HCT116 (cell line): ENCODE data around the gene YIPF4. TPM values are rescaled to one million over a fixed set of nuclear protein-coding genes. Genes with fewer than 3 reads are reported as not detected.

ENCODE experiments used
- ATAC-seq: fragments of 200-7000 bp; cut with Tn5 transposase; 2 replicates; pipeline ENCODE4 v1.9.1; 2020; ENCODE audit warnings: mild to moderate bottlenecking, moderate library complexity
- BruUV-seq: library from RNA; stranded (reverse); fragments of 400-500 nt; replicated peaks from 2 replicates; lab custom pipeline; 2021; lab: Mats Ljungman, UMichigan
- CTCF ChIA-PET: fragments of 300-600 bp; sonication (Branson Sonifier 250); formaldehyde crosslinking; loops from one replicate; lab custom pipeline; 2021; ENCODE audit warnings: antibody characterized with exemption; lab: Charles Lee
- POLR2A ChIA-PET: fragments of 300-600, 350-600 bp; sonication (Branson Sonifier 250); formaldehyde crosslinking; loops from one replicate; lab custom pipeline; 2021; ENCODE audit warnings: antibody characterized with exemption; lab: Charles Lee
- RAD21 ChIA-PET, 2 experiments: fragments of 300-600 bp; sonication (Branson Sonifier 250); formaldehyde crosslinking; loops; one replicate each; lab custom pipeline; 2023; ENCODE audit warnings: low total read pairs in 2 of 2; ENCODE audit not compliant: uncharacterized antibody in 2 of 2, unreplicated experiment in 2 of 2, low non-redundant PET in 1 of 2; lab: Charles Lee
- DNase-seq: peaks from one replicate; pipeline ENCODE4 v3.0.0-alpha.2; 2010; ENCODE audit warnings: low read depth, low spot score
- H2AFZ ChIP-seq: fragments of 200-600 bp; shearing (Covaris generic), sonication (generic); 2 replicates; pipeline ENCODE4 v1.6.1; 2017; ENCODE audit warnings: low read depth, mixed run types, mixed read lengths, antibody characterized with exemption, low read length; ENCODE audit not compliant: poor library complexity, severe bottlenecking
- H3K27ac ChIP-seq: 2 replicates; pipeline ENCODE4 v1.5.1; 2012; ENCODE audit warnings: low read depth, low read length
- H3K27me3 ChIP-seq: fragments of 200-600 bp; sonication (generic); 2 replicates; pipeline ENCODE4 v1.6.1; 2016; ENCODE audit warnings: mixed run types, low read length, mixed read lengths; ENCODE audit not compliant: insufficient read depth
- H3K36me3 ChIP-seq, 2 experiments: fragments of 200-500 bp in 1 of 2; fragments of 200-600 bp in 1 of 2; sonication (Bioruptor generic) in 1 of 2; sonication (generic) in 1 of 2; 2 replicates each; pipeline versions ENCODE4 v1.5.1 to v1.6.1; 2014 to 2016; ENCODE audit warnings: low read length in 2 of 2, inconsistent platforms in 1 of 2, mixed read lengths in 1 of 2, mixed run types in 1 of 2; ENCODE audit not compliant: insufficient read depth in 2 of 2, control insufficient read depth in 1 of 2
- H3K4me1 ChIP-seq, 2 experiments: fragments of 200-600 bp in 1 of 2; sonication (generic) in 1 of 2; 2 replicates each; pipeline versions ENCODE4 v1.5.1 to v1.6.1; 2012 to 2017; ENCODE audit warnings: low read length in 2 of 2, inconsistent platforms in 1 of 2, mild to moderate bottlenecking in 1 of 2, mixed read lengths in 1 of 2, mixed run types in 1 of 2, moderate library complexity in 1 of 2; ENCODE audit not compliant: insufficient read depth in 2 of 2, control insufficient read depth in 1 of 2
- H3K4me2 ChIP-seq: fragments of 200-600 bp; sonication (generic); 2 replicates; pipeline ENCODE4 v1.6.1; 2017; ENCODE audit warnings: mixed run types, low read length, mixed read lengths
- H3K4me3 ChIP-seq, 2 experiments: fragments of 200-600 bp in 1 of 2; sonication (generic) in 1 of 2; replicated peaks in 1 of 2; 2 replicates each; pipeline ENCODE4 v1.5.1; 2011 to 2016; ENCODE audit warnings: low read length in 2 of 2, control low read depth in 1 of 2, low read depth in 1 of 2, mild to moderate bottlenecking in 1 of 2, mixed read lengths in 1 of 2, mixed run types in 1 of 2
- H3K79me2 ChIP-seq: fragments of 200-600 bp; sonication (generic); 2 replicates; pipeline ENCODE4 v1.6.1; 2017; ENCODE audit warnings: mild to moderate bottlenecking, mixed run types, low read length, moderate library complexity, mixed read lengths; ENCODE audit not compliant: insufficient read depth
- H3K9ac ChIP-seq: fragments of 200-600 bp; sonication (generic); 2 replicates; pipeline ENCODE4 v1.6.1; 2016; ENCODE audit warnings: low read length, mixed read lengths
- H3K9me2 ChIP-seq: fragments of 200-600 bp; sonication (generic), shearing (Covaris generic); 2 replicates; pipeline ENCODE4 v1.6.1; 2017; ENCODE audit warnings: mixed run types, mild to moderate bottlenecking, moderate library complexity; ENCODE audit not compliant: insufficient read depth
- H3K9me3 ChIP-seq, 2 experiments: fragments of 200-500 bp in 1 of 2; fragments of 200-600 bp in 1 of 2; sonication (Bioruptor generic) in 1 of 2; sonication (generic) in 1 of 2; 2 replicates each; pipeline ENCODE4 v1.6.1; 2014 to 2017; ENCODE audit warnings: low read length in 2 of 2, mixed read lengths in 2 of 2, inconsistent platforms in 1 of 2, low read depth in 1 of 2, mild to moderate bottlenecking in 1 of 2, mixed run types in 1 of 2, moderate library complexity in 1 of 2; ENCODE audit not compliant: control insufficient read depth in 1 of 2, insufficient read depth in 1 of 2
- H4K20me1 ChIP-seq: fragments of 200-600 bp; sonication (generic), shearing (Covaris generic); 2 replicates; pipeline ENCODE4 v1.6.1; 2017; ENCODE audit warnings: mixed run types, mild to moderate bottlenecking, moderate library complexity; ENCODE audit not compliant: insufficient read depth
- CEBPB ChIP-seq: IDR thresholded peaks from 2 replicates; pipeline ENCODE4 v1.6.1; 2012; ENCODE audit warnings: low read depth
- EGR1 ChIP-seq: IDR thresholded peaks from 2 replicates; pipeline ENCODE4 v1.6.1; 2012; ENCODE audit warnings: low read depth
- ELF1 ChIP-seq: IDR thresholded peaks from 2 replicates; pipeline ENCODE4 v1.6.1; 2012; ENCODE audit warnings: low read depth, borderline replicate concordance
- EZH2 ChIP-seq: fragments of 200-600 bp; sonication (generic); IDR thresholded peaks from 2 replicates; pipeline ENCODE4 v1.6.1; 2017; ENCODE audit warnings: antibody characterized with exemption, mixed run types
- FOSL1 ChIP-seq: IDR thresholded peaks from 2 replicates; pipeline ENCODE4 v1.6.1; 2012; ENCODE audit warnings: low read depth
- POLR2A ChIP-seq: IDR thresholded peaks from 2 replicates; pipeline ENCODE4 v1.7.0; 2011; ENCODE audit warnings: borderline replicate concordance; ENCODE audit not compliant: insufficient read depth, insufficient read length; ENCODE audit errors: extremely low read depth
- POLR2AphosphoS5 ChIP-seq: IDR thresholded peaks from 2 replicates; pipeline ENCODE4 v1.6.1; 2011; ENCODE audit warnings: mild to moderate bottlenecking, low read depth, low read length, moderate library complexity
- SP1 ChIP-seq: IDR thresholded peaks from 2 replicates; pipeline ENCODE4 v1.6.1; 2012; ENCODE audit warnings: low read depth
- SRF ChIP-seq: IDR thresholded peaks from 2 replicates; pipeline ENCODE4 v1.6.1; 2012; ENCODE audit warnings: low read depth
- YY1 ChIP-seq: IDR thresholded peaks from 2 replicates; pipeline ENCODE4 v1.6.1; 2011; ENCODE audit warnings: low read length, low read depth, moderate library complexity, mild to moderate bottlenecking; ENCODE audit not compliant: insufficient replicate concordance; ENCODE audit errors: extremely low read depth
- ZNF274 ChIP-seq: fragments of 200-500 bp; sonication (Bioruptor generic); IDR thresholded peaks from 2 replicates; pipeline ENCODE4 v1.6.1; 2014; ENCODE audit warnings: mild to moderate bottlenecking, low read depth, low read length, inconsistent platforms
- intact Hi-C: fragments of 100-400 bp; cut with micrococcal nuclease; formaldehyde crosslinking; loops from 2 replicates; pipeline ENCODE4 v1.10.0; 2022
- total RNA-seq: library from RNA; stranded (reverse); gene quantifications from one replicate; pipeline ENCODE4 v1.2.1, GENCODE V29; 2021; ENCODE audit not compliant: unreplicated experiment
- TF ChIP-seq, protein P1 (sequence below): IDR thresholded peaks from 2 replicates; pipeline ENCODE4 v1.6.1; 2012; ENCODE audit warnings: low read depth
- TF ChIP-seq, protein P2 (sequence below), 3 experiments: fragments of 200-600 bp in 1 of 3; sonication (generic) in 1 of 3; IDR thresholded peaks in 2 of 3; conservative IDR thresholded peaks in 1 of 3; 2 replicates each; pipeline ENCODE4 v1.5.1; 2012 to 2017; ENCODE audit warnings: low read depth in 2 of 3, low read length in 2 of 3, antibody characterized with exemption in 1 of 3, borderline replicate concordance in 1 of 3, control low read depth in 1 of 3, mild to moderate bottlenecking in 1 of 3, mixed read lengths in 1 of 3, mixed run types in 1 of 3, moderate library complexity in 1 of 3; ENCODE audit not compliant: insufficient read depth in 1 of 3

YIPF4 gene
- total RNA-seq, 1 experiment from 2014 or later, result 29.8 TPM

DNA sequence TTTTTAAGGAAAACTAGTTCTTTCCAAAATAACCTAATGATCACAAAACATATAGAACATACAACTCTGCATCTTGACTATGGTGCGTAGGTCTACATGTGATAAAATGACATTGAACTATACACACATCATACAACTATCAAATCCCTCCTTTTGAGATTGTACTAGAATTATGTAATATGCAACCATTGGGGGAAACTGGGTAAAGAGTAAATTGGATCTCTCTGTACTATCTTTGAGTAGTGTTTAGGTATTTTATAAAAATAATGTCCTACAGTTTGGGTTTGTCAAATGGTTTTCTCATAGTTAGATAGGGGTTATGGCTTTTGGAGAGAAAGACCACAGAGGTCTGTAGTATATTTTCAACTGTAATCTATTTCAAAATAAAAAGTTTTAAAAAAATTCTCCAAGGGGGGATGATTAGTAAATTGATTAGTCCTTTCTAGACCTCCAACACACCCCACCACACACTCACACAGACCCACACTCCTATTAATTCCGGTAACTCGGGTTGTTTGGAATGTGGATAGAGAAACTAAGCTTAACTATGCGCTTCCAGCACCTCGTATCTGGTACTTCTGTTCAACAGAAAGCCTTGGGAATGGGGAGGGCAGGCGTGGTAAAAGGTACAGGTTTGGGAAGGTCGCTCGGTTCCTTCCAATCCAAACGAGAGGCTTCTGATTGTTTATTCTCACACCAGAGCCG is 78.4 kb downstream of the YIPF4 start:
- peaks cover 9 to 27% of the 10 kb centered on the region in 2 experiments; a peak in 3 of 4 replicates for H3K4me1 ChIP-seq
- peak overlapping the region; percentile 80 to 96 for H3K4me3 ChIP-seq
- H3K79me2 ChIP-seq, result peaks cover 38% of the 10 kb centered on the region
- no peak for DNase-seq
- no peak for ATAC-seq
- H3K9me2 ChIP-seq, result no peaks in the 10 kb centered on the region
- no peaks in the 10 kb centered on the region for H3K27me3 ChIP-seq
- intact Hi-C loops, result no loop called here
- peak overlapping the region; percentile 84 for H3K4me2 ChIP-seq
- TSS peak; percentile 95 for BruUV-seq
- TF ChIP-seq FOSL1 (0 out of 2 replicates have a peak, but pooled peaks have one; percentile 5), POLR2AphosphoS5 (no peak)
- RAD21 ChIA-PET, result no interaction called here
- H4K20me1 ChIP-seq, result peaks cover 5% of the 10 kb centered on the region; the same call in 1 of the 2 replicates
- no peak overlapping the region for H2AFZ ChIP-seq
- CTCF ChIA-PET, result no interaction called here
- H3K27ac ChIP-seq, result peak overlapping the region; percentile 97
- H3K36me3 ChIP-seq, result peaks cover 2 to 8% of the 10 kb centered on the region in 2 experiments; a peak in 1 of 4 replicates
- no peaks in the 10 kb centered on the region for H3K9me3 ChIP-seq
- peak overlapping the region; percentile 90 for H3K9ac ChIP-seq
- POLR2A ChIA-PET, result no interaction called here

DNA sequence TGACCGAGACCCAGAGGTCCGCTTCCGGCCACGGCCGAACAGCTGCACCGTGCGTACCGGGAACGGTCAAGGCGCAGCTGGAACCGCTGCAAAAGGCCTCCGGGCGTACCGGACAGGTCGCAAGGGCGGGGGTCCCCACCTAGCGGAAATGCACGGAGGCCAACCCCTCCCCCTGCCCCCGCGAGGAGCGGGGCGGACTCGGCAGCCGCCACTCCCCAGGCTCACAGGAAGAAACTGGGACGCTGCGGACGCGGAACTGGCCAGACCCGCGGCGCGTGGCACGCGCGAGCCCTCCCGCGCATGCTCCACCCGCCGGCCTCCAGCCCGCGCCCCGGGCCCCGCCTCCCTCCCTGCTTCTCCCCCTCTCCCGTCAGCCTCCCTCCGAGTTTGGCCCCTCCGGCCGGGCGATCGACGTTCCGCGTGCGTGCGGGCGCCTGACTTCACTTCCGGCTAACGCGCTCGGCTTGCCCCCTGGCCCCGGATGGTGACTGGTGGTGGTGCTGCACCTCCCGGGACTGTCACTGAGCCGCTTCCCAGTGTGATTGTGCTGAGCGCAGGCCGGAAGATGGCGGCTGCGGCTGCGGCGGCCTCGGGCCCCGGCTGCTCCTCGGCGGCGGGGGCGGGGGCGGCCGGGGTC is 79.1 kb downstream of the YIPF4 start, which contains the start of gene BIRC6:
Gene BIRC6 (plus strand): TSS at position 343 of the 637 bp plus-strand sequence. CDS start 139 bp downstream, at position 482.
- H3K4me2 ChIP-seq, result peak within 1 kb of the TSS; percentile 84
- H3K4me1 ChIP-seq, result peaks cover 9 to 27% of the 10 kb centered on the region in 2 experiments; a peak in 3 of 4 replicates
- DNase-seq, result peak; percentile 92
- peak within 1 kb of the TSS; percentile 90 for H3K9ac ChIP-seq
- CTCF ChIA-PET, result no interaction called here
- H3K9me2 ChIP-seq, result no peaks in the 10 kb centered on the region
- peaks cover 45% of the 10 kb centered on the region for H3K79me2 ChIP-seq
- H3K4me3 ChIP-seq, result peak within 1 kb of the TSS; percentile 80 to 96
- H3K27ac ChIP-seq, result peak within 1 kb of the TSS; percentile 97
- H3K36me3 ChIP-seq, result peaks cover 2 to 11% of the 10 kb centered on the region in 2 experiments; a peak in 1 of 4 replicates
- no peaks in the 10 kb centered on the region for H3K27me3 ChIP-seq
- ATAC-seq, result peak; percentile 90
- RAD21 ChIA-PET, result no interaction called here
- intact Hi-C loops, result no loop called here
- H4K20me1 ChIP-seq, result peaks cover 5% of the 10 kb centered on the region; the same call in 1 of the 2 replicates
- H3K9me3 ChIP-seq, result no peaks in the 10 kb centered on the region
- POLR2A ChIA-PET, result no interaction called here
- BruUV-seq, result no TSS peak
- no peak within 1 kb of the TSS for H2AFZ ChIP-seq
- TF ChIP-seq ELF1, result peak; percentile 58
- TF ChIP-seq, protein P1, sequence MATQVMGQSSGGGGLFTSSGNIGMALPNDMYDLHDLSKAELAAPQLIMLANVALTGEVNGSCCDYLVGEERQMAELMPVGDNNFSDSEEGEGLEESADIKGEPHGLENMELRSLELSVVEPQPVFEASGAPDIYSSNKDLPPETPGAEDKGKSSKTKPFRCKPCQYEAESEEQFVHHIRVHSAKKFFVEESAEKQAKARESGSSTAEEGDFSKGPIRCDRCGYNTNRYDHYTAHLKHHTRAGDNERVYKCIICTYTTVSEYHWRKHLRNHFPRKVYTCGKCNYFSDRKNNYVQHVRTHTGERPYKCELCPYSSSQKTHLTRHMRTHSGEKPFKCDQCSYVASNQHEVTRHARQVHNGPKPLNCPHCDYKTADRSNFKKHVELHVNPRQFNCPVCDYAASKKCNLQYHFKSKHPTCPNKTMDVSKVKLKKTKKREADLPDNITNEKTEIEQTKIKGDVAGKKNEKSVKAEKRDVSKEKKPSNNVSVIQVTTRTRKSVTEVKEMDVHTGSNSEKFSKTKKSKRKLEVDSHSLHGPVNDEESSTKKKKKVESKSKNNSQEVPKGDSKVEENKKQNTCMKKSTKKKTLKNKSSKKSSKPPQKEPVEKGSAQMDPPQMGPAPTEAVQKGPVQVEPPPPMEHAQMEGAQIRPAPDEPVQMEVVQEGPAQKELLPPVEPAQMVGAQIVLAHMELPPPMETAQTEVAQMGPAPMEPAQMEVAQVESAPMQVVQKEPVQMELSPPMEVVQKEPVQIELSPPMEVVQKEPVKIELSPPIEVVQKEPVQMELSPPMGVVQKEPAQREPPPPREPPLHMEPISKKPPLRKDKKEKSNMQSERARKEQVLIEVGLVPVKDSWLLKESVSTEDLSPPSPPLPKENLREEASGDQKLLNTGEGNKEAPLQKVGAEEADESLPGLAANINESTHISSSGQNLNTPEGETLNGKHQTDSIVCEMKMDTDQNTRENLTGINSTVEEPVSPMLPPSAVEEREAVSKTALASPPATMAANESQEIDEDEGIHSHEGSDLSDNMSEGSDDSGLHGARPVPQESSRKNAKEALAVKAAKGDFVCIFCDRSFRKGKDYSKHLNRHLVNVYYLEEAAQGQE, result no peak
- no peak; the same call in 1 of the 2 replicates for TF ChIP-seq EGR1
- TF ChIP-seq SP1, result peak; percentile 42; the same call in 1 of the 2 replicates
- TF ChIP-seq POLR2A, result peak; percentile 78
- no peak for TF ChIP-seq EZH2
- TF ChIP-seq, protein P2, sequence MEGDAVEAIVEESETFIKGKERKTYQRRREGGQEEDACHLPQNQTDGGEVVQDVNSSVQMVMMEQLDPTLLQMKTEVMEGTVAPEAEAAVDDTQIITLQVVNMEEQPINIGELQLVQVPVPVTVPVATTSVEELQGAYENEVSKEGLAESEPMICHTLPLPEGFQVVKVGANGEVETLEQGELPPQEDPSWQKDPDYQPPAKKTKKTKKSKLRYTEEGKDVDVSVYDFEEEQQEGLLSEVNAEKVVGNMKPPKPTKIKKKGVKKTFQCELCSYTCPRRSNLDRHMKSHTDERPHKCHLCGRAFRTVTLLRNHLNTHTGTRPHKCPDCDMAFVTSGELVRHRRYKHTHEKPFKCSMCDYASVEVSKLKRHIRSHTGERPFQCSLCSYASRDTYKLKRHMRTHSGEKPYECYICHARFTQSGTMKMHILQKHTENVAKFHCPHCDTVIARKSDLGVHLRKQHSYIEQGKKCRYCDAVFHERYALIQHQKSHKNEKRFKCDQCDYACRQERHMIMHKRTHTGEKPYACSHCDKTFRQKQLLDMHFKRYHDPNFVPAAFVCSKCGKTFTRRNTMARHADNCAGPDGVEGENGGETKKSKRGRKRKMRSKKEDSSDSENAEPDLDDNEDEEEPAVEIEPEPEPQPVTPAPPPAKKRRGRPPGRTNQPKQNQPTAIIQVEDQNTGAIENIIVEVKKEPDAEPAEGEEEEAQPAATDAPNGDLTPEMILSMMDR (IDR thresholded peaks at IDR 0.05 in 2 of 3, conservative IDR thresholded peaks at IDR 0.05 in 1 of 3; ENCODE audit: borderline replicate concordance in 1 of 3, insufficient read depth in 1 of 3, low read depth in 2 of 3, low read length in 2 of 3), result no peak
- TF ChIP-seq YY1, result peak; percentile 90
- no peak for TF ChIP-seq CEBPB
- no peak; the same call in 1 of the 2 replicates for TF ChIP-seq SRF
- TF ChIP-seq FOSL1, result 0 out of 2 replicates have a peak, but pooled peaks have one; percentile 1
- no peak for TF ChIP-seq ZNF274
